Cardiac muscle cell (in vitro differentiated cells and primary cell): ENCODE results near the gene STXBP2. TPM values are rescaled to one million over a fixed set of nuclear protein-coding genes. Genes with fewer than 3 reads are reported as not detected.

Experiments used
- DNase-seq, 2 donors: peaks; one replicate each; pipeline versions ENCODE4 v3.0.0 to v3.0.0-alpha.2; 2010 to 2017; ENCODE audit warnings: low read depth in 1 of 2, low spot score in 1 of 2
- H3K27ac ChIP-seq: fragments of 200-600 bp; sonication (generic); 2 replicates; pipeline ENCODE4 v1.5.1; 2016
- H3K27me3 ChIP-seq: fragments of 200-600 bp; sonication (generic); 2 replicates; pipeline ENCODE4 v1.6.0; 2016; ENCODE audit warnings: control low read depth
- H3K36me3 ChIP-seq: fragments of 200-600 bp; sonication (generic); 2 replicates; pipeline ENCODE4 v1.5.1; 2016; ENCODE audit warnings: control low read depth
- H3K4me1 ChIP-seq: fragments of 200-600 bp; sonication (generic); 2 replicates; pipeline ENCODE4 v1.8.1; 2017; ENCODE audit warnings: low read depth, mild to moderate bottlenecking, mixed run types
- H3K4me3 ChIP-seq: fragments of 200-600 bp; sonication (generic); 2 replicates; pipeline ENCODE4 v1.5.1; 2016; ENCODE audit warnings: mild to moderate bottlenecking
- H3K9me3 ChIP-seq: fragments of 200-600 bp; sonication (generic); 2 replicates; pipeline ENCODE4 v1.5.1; 2017; ENCODE audit warnings: low read depth, mild to moderate bottlenecking, control low read depth
- polyA plus RNA-seq: library from polyadenylated mRNA; unstranded; fragments of >200 nt; fragmentation: Nextera tagmentation; extraction: Ambion mirVana; gene quantifications from 2 replicates; pipeline ENCODE4 v1.2.1, GENCODE V29; 2016
- total RNA-seq: library from RNA; depleted of rRNA; stranded (reverse); fragments of >200 nt; gene quantifications from 2 replicates; pipeline ENCODE4 v1.2.3, GENCODE V29; 2016
- TF ChIP-seq, protein P1 (sequence below): IDR thresholded peaks from 2 replicates; pipeline ENCODE4 v1.5.1; 2012; ENCODE audit warnings: low read depth, mild to moderate bottlenecking, low read length

Gene STXBP2
- total and polyA plus RNA-seq, 2 experiments from 2014 or later, result 32.7 to 33.6 TPM

DNA sequence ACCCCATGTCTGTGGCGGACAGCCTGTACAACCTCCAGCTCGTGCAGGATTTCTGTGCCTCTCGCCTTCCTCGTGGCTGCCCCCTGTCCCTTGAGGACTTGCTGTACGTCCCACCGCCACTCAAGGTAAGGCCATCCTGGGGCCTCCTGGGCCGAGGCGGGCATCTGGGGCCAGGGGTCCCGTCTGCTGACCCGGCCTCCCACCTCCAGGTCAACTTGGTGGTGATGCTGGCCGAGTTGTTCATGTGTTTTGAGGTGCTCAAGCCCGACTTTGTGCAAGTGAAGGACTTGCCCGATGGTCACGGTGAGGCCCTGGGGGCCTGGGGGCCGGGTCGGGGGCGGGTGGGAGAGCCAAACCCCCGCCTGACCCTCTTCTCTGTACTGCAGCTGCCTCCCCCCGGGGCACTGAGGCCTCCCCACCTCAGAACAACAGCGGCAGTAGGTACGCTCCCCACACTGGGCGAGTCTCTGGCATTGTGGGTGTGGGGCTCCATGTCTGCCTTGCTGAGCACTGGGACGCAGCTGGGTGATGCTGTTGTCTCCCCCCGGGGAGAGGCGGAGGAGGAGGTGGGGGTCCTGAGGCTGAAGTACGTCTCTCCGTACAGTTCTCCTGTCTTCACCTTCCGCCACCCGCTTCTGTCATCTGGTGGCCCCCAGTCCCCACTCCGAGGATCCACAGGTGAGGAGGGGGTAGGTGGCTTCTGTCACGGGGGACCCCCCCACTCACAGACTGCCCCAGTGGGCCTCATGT, 26.2 kb upstream of the STXBP2 start:
- no peak for DNase-seq
- Histone ChIP-seq H3K27ac (no peak overlapping the region), H3K27me3 (no peaks in the 10 kb centered on the region), H3K36me3 (no peaks in the 10 kb centered on the region), H3K4me3 (no peak overlapping the region), H3K4me1 (no peaks in the 10 kb centered on the region), H3K9me3 (no peaks in the 10 kb centered on the region)
- TF ChIP-seq, protein P1, sequence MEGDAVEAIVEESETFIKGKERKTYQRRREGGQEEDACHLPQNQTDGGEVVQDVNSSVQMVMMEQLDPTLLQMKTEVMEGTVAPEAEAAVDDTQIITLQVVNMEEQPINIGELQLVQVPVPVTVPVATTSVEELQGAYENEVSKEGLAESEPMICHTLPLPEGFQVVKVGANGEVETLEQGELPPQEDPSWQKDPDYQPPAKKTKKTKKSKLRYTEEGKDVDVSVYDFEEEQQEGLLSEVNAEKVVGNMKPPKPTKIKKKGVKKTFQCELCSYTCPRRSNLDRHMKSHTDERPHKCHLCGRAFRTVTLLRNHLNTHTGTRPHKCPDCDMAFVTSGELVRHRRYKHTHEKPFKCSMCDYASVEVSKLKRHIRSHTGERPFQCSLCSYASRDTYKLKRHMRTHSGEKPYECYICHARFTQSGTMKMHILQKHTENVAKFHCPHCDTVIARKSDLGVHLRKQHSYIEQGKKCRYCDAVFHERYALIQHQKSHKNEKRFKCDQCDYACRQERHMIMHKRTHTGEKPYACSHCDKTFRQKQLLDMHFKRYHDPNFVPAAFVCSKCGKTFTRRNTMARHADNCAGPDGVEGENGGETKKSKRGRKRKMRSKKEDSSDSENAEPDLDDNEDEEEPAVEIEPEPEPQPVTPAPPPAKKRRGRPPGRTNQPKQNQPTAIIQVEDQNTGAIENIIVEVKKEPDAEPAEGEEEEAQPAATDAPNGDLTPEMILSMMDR, result no peak

DNA sequence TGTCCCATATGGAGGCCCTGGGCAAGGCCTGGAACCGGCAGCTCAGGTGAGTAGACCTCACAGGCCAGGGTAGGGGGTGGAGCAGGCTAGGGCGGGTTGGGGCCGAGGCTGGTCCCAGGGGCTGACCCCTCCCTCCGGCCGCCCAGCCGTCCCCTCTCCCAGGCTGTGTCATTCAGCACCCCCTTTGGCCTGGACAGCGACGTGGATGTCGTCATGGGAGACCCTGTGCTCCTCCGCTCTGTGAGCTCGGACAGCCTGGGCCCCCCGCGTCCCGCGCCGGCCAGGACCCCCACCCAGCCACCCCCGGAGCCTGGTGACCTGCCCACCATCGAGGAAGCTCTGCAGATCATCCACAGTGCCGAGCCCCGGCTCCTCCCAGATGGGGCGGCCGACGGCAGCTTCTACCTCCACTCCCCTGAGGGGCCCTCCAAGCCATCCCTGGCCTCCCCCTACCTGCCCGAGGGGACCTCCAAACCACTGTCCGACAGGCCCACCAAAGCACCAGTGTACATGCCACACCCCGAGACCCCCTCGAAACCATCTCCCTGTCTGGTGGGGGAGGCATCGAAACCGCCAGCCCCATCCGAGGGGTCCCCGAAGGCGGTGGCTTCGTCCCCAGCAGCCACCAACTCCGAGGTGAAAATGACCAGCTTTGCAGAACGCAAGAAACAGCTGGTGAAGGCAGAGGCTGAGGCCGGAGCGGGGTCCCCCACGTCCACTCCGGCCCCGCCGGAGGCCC, 25.2 kb upstream of the STXBP2 start:
- no peaks in the 10 kb centered on the region for H3K4me1 ChIP-seq
- no peaks in the 10 kb centered on the region for H3K27me3 ChIP-seq
- DNase-seq, result no peak
- TF ChIP-seq, protein P1, result no peak
- H3K36me3 ChIP-seq, result no peaks in the 10 kb centered on the region
- H3K27ac ChIP-seq, result no peak overlapping the region
- no peak overlapping the region for H3K4me3 ChIP-seq
- no peaks in the 10 kb centered on the region for H3K9me3 ChIP-seq

DNA sequence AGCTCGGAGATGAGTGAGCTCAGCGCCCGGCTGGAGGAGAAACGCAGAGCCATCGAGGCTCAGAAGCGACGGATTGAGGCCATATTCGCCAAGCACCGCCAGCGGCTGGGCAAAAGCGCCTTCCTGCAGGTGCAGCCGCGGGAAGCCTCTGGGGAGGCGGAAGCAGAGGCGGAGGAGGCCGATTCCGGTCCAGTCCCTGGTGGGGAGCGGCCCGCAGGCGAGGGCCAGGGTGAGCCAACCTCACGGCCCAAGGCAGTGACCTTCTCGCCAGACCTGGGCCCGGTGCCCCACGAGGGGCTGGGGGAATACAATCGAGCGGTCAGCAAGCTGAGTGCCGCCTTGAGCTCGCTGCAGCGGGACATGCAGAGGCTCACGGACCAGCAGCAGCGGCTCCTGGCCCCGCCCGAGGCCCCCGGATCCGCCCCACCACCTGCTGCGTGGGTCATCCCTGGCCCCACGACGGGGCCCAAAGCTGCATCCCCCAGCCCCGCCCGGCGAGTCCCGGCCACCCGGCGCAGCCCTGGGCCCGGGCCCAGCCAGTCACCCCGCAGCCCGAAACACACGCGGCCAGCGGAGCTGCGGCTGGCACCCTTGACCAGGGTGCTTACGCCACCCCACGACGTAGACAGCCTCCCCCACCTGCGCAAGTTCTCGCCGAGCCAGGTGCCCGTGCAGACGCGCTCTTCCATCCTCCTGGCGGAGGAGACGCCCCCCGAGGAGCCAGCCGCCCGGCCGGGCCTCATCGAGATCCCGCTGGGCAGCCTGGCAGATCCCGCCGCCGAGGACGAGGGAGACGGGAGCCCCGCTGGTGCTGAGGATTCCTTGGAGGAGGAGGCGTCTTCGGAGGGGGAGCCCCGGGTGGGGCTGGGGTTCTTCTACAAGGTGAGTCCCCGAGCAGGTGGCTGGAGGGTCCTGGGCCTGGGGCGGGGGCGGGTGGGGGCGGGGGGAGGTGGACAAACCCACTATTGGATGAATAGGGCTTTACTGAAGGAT, 24.3 kb upstream of the STXBP2 start:
- DNase-seq, result no peak
- TF ChIP-seq, protein P1, result no peak
- Histone ChIP-seq H3K27me3 (no peaks in the 10 kb centered on the region), H3K9me3 (no peaks in the 10 kb centered on the region), H3K4me1 (no peaks in the 10 kb centered on the region), H3K4me3 (no peak overlapping the region), H3K36me3 (no peaks in the 10 kb centered on the region), H3K27ac (no peak overlapping the region)

DNA sequence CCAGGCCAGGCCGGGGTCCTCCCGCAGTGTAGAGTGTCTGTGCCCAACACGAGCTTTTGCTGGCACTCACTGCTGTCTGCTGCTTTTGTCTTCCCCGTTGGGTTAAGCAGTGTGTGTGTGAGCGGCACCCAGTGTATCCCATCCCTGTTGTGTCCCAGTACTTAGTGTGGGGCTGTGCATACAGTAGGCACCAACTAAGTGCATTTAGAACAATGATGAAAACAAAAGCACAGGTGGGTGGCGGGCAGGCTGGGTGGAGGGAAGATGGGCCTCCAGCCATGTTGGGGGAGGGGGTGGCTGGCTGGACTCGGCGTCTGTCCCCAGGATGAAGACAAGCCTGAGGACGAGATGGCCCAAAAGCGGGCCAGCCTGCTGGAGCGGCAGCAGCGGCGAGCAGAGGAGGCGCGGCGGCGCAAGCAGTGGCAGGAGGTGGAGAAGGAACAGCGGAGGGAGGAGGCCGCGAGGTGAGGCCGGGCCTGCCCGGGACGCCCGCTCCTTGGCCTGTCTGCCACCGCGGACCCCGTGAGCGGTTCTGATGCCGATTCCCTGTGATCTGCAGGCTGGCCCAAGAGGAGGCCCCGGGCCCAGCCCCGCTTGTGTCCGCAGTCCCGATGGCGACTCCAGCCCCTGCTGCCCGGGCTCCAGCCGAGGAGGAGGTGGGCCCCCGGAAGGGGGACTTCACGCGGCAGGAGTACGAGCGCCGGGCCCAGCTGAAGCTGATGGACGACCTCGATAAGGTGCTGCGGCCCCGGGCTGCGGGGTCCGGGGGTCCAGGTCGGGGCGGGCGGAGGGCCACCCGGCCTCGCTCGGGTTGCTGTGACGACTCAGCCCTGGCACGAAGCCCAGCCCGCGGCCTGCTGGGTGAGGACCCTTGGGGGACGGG, 21.8 kb upstream of the STXBP2 start:
- TF ChIP-seq, protein P1, result no peak
- Histone ChIP-seq H3K36me3 (peaks cover 3% of the 10 kb centered on the region), H3K4me1 (no peaks in the 10 kb centered on the region), H3K27ac (no peak overlapping the region), H3K27me3 (no peaks in the 10 kb centered on the region), H3K4me3 (no peak overlapping the region), H3K9me3 (no peaks in the 10 kb centered on the region)
- DNase-seq, result no peak

DNA sequence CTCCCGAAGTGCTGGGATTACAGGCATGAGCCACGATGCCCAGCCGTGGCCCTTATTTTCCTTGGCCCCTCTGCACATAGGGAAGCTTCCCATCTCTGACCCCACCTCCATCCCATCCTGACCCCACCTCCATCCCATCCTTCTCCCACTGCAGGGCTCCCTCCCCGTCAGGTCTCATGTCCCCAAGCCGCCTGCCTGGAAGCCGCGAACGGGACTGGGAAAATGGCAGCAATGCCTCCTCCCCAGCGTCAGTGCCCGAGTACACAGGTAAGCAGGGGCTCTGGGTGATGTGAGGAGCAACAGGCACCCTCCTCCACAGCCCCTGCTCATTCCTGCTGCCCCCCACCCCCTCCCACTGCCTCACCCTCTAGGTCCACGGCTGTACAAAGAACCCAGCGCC, 19.7 kb upstream of the STXBP2 start:
- Histone ChIP-seq H3K4me1 (no peaks in the 10 kb centered on the region), H3K36me3 (peaks cover 14% of the 10 kb centered on the region), H3K27me3 (no peaks in the 10 kb centered on the region), H3K27ac (no peak overlapping the region), H3K9me3 (no peaks in the 10 kb centered on the region), H3K4me3 (no peak overlapping the region)
- no peak for DNase-seq
- TF ChIP-seq, protein P1, result no peak
